Measurements from ENCODE around the gene SLC13A5. TPM values are rescaled to one million over a fixed set of nuclear protein-coding genes. Genes with fewer than 3 reads are reported as not detected.

Gene SLC13A5
- total RNA-seq, 1 donor from 2014 or later, result 0.26 TPM

DNA sequence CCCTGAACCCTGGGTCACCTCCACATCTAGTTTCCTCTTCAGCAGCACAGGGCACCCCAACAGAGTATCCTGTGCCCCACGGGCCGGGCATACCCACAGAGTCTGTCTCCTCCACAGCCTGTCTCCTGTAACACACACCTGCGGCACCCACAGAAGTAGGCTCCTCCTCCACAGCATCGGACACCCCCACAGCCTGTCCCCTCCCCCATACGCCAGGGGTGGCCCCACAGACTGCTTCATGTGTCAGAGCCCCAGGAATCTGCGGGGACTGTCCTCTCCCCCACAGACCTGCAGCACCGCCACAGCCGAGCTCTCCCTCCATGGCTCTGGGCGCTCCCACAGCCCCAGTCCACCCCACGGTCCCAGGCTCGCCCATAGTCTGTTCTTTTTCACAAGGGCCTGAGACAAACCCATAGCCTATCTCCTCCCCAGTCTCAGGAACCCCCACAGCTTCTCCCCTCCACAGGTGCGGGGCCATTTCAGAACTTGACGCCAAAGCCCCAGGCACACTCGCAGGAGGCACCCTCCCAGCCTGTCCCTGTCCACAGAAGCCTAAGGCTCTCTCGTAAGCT is 74.1 kb downstream of the SLC13A5 start:
- DNase-seq (ENCODE audit: low read depth in 2 of 2), result no peak

DNA sequence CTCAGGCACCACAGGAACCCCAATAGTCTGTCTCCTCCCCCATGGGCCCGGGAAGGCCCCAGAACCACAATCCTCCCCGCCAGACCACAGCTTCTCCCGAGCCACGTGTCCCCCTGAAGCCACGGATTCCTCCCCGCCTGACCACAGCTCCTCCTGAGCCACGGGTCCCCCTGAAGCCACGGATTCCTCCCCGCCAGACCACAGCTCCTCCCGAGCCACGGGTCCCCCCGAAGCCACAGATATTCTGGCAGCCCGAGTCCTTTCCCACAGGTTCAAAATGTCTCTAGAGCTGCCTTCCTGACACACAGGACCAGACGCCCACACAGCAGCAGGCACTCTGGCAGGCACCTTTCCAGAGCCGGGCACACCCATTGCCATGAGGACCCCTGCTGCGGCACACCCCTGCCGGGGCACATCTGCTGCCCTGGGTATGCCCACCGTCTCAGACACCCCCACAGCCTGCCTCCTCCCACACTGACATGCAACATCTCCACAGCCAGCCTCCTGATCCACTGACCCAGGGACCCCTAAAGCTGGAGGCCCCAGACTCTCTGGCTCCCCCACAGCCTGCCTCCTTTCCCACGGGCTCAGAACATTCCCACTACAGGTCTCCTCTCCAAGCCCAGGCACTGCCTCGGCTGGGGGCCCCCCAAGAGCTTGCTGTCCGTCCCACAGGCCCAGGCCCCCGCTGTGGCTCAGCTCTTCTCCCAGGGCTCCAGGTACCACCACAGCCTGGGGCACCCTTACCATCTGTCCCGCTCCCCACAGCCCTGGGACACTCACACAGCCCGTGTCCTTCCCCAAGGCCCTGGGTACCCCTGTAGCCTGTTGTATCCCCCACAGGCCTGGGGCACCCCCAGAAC is 74.9 kb downstream of the SLC13A5 start:
- no peak for DNase-seq (ENCODE audit: low read depth in 2 of 2)

DNA sequence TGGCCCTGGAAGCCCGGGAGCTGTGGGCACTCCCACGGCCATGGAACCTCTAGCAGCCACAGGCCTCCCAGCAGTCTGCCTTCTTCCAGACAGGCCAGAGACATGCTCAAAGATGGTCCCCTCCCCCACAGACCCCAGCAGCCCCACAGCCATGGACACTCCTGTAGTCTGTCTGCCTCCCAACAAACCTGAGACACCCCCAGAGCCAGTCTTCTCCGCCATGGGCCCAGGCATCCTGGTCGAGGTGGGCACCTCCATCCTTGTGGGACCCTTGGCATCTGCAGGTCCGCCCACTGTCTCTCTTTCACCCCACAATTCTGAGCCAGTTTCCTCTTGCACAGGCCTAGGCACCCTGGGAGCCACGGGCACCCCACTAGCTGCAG is 75.7 kb downstream of the SLC13A5 start:
- no peak for DNase-seq (ENCODE audit: low read depth in 2 of 2)

DNA sequence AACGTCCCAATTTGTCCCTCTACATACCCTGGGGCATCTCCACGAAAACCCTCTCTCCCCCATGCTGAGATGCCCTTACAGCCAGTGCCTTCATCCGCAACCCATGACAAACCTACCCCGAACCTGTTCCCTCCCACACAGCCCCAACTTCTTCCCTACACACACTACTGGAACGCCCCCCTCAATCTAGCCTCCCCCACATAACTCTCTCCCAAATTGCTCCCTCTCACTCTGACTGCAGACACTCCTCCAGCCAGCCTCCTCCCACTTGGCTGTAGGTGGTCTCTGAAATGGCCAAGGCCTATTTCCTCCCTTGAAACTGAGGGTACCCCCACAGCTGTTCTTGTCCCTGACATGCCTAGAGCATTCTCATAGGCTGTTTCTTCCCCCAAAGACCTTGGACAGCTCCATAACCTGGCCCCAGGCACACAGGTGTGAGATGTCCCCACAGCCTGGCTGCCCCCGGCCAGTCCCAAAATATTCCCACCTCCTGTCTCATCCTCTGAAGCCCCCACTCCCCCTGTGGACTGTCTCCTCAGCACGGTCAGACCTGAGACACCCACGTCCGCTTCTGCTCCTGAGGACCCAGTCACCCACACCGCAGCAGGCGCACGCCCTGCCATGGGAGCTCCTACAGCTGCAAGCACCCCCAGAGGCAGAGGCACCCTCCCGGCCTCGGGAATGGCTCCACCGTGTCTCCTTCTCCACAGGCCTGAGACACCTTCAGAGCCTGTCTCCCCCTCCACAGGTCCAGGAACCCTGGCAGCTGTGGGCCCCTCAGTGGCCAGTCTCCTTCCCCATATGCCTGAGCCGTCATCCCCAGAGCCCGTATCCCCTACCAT is 76.3 kb downstream of the SLC13A5 start:
- DNase-seq (ENCODE audit: low read depth in 2 of 2), result no peak

DNA sequence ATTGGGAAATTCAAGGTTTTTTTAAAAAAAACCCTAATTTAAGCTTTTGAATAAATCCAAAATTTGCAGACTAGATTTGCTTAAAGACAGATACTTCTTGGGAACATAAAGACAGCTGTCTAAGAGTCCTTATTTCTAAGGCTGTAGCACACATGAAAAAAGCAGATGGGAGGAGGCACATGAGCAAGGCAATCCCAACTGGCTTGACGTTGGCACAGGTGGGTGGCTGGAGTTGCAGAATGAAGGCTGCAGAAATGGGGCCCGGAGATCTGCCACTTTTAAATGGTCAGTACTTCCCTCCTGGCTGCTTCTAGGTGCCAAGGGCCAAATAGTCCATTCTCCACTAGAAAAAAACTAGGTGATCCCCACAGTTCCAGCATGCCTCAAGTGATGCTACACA is 77.1 kb downstream of the SLC13A5 start:
- DNase-seq (ENCODE audit: low read depth in 2 of 2), result no peak

Other genes starting within 250 kb of the SLC13A5 start
- gene PITPNM3, start 156.8 kb downstream of the SLC13A5 start, total RNA-seq, result 0.13 and 0.26 TPM in 2 replicates
- 7.2 and 8.2 TPM in 2 replicates for gene KIAA0753, start 72.7 kb downstream of the SLC13A5 start, total RNA-seq
- 74.2 and 85.4 TPM in 2 replicates for gene TXNDC17, start 72.3 kb downstream of the SLC13A5 start, total RNA-seq
- gene MED31, start 61.8 kb downstream of the SLC13A5 start, total RNA-seq, result 6.8 and 8.5 TPM in 2 replicates
- 0.13 and 0.63 TPM in 2 replicates for gene C17orf100, start 61.6 kb downstream of the SLC13A5 start, total RNA-seq
- 1.5 and 4.7 TPM in 2 replicates for gene XAF1, start 42.7 kb upstream of the SLC13A5 start, total RNA-seq
- 11.6 and 34.6 TPM in 2 replicates for gene FBXO39, start 62.8 kb upstream of the SLC13A5 start, total RNA-seq
- gene TEKT1, start 118.4 kb upstream of the SLC13A5 start, total RNA-seq, result not detected in 2 replicates